ENCODE data around the gene TSPAN18. TPM values are rescaled to one million over a fixed set of nuclear protein-coding genes. Genes with fewer than 3 reads are reported as not detected.

The TSPAN18 gene
- total and polyA plus RNA-seq, 2 of the 8 experiments (the other 6 are each of a cell fraction or from before 2014, with no cell fraction given) = 5.2 to 10.2 TPM

DNA sequence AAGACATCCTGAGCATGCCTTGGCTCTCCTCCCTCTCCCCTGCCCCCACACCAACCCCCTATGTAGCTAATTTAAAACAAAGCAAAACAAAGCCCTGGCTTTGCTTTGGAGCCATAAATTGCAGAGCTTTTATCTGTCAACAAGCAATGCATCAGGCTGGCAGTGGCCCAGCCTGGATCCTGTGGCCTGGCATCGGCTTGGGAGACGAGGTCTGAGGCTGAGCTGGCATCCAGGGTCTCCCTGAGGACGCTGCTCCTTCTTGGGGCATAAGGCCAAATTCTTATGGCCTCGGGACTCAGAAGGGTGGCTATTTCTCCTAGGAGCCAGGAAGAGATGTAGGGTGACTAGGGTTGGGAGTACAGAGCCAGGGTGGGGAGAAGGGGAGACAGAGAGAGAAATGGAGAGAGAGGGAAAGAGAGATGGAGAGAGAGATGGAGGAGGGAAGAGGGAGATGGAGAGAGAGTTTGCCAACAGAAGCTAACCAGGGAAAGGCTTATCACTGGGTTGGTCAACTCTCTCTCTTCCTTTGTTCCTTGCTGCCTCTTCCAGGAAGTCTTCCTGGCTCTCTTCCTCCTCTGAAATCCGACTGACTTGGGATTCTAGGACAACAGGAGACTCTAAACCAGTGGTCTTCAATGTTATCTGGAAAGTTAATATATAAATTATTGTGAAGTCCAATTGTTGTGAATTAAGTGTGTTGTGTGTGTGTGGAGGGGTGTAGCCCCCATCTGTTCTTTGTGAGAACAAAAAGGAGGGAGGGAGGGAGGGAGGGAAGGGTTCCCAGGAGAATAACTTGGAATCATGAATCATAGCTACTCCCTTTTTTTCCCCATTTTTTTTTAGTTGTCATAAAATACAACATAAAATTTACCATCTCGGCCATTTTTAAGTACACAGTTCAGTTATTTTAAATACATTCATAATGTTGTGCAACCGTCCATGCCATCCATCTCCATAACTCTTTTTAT is 29.1 kb downstream of the TSPAN18 start:
- peak overlapping the region; percentile 45 to 49 for H3K4me2 ChIP-seq (ENCODE audit: insufficient read depth in 1 of 2, low read depth in 2 of 2, low read length in 2 of 2)
- ChIA-PET POLR2A (ENCODE audit: partially characterized antibody) (interaction anchor here (0.7 to 2.6 kb wide), 7 partner anchors 14 to 567 kb away, joined by 3 to 7 read pairs (median 4); no protein-coding TSS in a partner anchor), CTCF (ENCODE audit: partially characterized antibody) (interaction anchor here (0.6 to 3.7 kb wide), 10 partner anchors 9 to 723 kb away, joined by 3 to 15 read pairs (median 6); no protein-coding TSS in a partner anchor)
- H3K4me1 ChIP-seq (replicated peaks in 1 of 4; ENCODE audit: control insufficient read depth in 3 of 4, insufficient read depth in 4 of 4, low read length in 3 of 4) = peaks cover 16 to 37% (median 22%) of the 10 kb centered on the region in 4 experiments
- no peak overlapping the region for H4K8ac ChIP-seq (ENCODE audit: extremely low read depth, insufficient read depth, low read length)
- no peak overlapping the region for H2AFZ ChIP-seq (ENCODE audit: low read length)
- peak overlapping the region; percentile 8; the same call in 1 of the 2 replicates for H2BK5ac ChIP-seq (ENCODE audit: low read depth, low read length)
- H2BK12ac ChIP-seq (ENCODE audit: low read depth, low read length) = peak overlapping the region; percentile 77; the same call in 1 of the 2 replicates
- peak overlapping the region; percentile 6; the same call in 1 of the 2 replicates for H2BK20ac ChIP-seq (ENCODE audit: low read length)
- no peak overlapping the region for H2BK120ac ChIP-seq (replicated peaks; ENCODE audit: low read depth, low read length)
- H3K14ac ChIP-seq (ENCODE audit: insufficient read length) = no peak overlapping the region
- peak overlapping the region; percentile 66; the same call in 1 of the 2 replicates for H2AK5ac ChIP-seq (ENCODE audit: low read depth, low read length)
- no peak for FAIRE-seq
- no peak overlapping the region for H4K5ac ChIP-seq (ENCODE audit: insufficient read length, low read depth, low read length)
- H4K91ac ChIP-seq (replicated peaks; ENCODE audit: insufficient read length, low read length) = no peak overlapping the region
- H3K56ac ChIP-seq (replicated peaks; ENCODE audit: insufficient read length, low read depth, low read length) = no peak overlapping the region
- TF ChIP-seq CTBP2 (IDR thresholded peaks at IDR 0.05; ENCODE audit: borderline replicate concordance, insufficient read depth, insufficient read length, low read length) (peak; percentile 75), HDAC6 (IDR thresholded peaks at IDR 0.05; ENCODE audit: low read depth, low read length) (no peak), SIX5 (IDR thresholded peaks at IDR 0.05; ENCODE audit: low read depth, low read length) (no peak)
- peaks cover 4 to 30% (median 25%) of the 10 kb centered on the region in 4 experiments for H3K27me3 ChIP-seq (replicated peaks in 1 of 4; ENCODE audit: control insufficient read depth in 3 of 4, extremely low read depth in 1 of 4, insufficient read depth in 3 of 4, low read length in 3 of 4)
- H3K79me1 ChIP-seq (ENCODE audit: low read depth, low read length) = no peaks in the 10 kb centered on the region
- 71% methylated on average over 7 of the region's 7 CpGs; no CpG with 5 or more reads in 1 of the 2 experiments for WGBS, 2 experiments (ENCODE audit: extremely low coverage in 1 of 2, insufficient coverage in 1 of 2, insufficient read length in 1 of 2, insufficient replicate concordance in 2 of 2, low coverage in 1 of 2, low lambda C conversion rate in 2 of 2, missing lambda C conversion rate in 1 of 2)
- H3K9ac ChIP-seq (replicated peaks in 1 of 4; ENCODE audit: extremely low read depth in 1 of 4, low read depth in 3 of 4, low read length in 3 of 4) = no peak overlapping the region
- no peak overlapping the region; the same call in 1 of the 2 replicates for H2BK15ac ChIP-seq (ENCODE audit: low read length)
- DNase-seq (ENCODE audit: low read depth in 1 of 2, low spot score in 2 of 2) = no peak
- no peak overlapping the region for H3K23ac ChIP-seq (ENCODE audit: insufficient read length)
- H3K23me2 ChIP-seq (ENCODE audit: low read depth, low read length) = no peaks in the 10 kb centered on the region; the same call in 1 of the 2 replicates
- no peaks in the 10 kb centered on the region for H4K20me1 ChIP-seq (replicated peaks in 1 of 2; ENCODE audit: control insufficient read depth in 1 of 2, insufficient read depth in 2 of 2, low read length in 2 of 2)
- no peak overlapping the region for H3K4ac ChIP-seq (replicated peaks; ENCODE audit: insufficient read length, low read depth, low read length)
- H3K9me3 ChIP-seq (ENCODE audit: insufficient read depth in 2 of 2, low read depth in 1 of 2, low read length in 1 of 2) = no peaks in the 10 kb centered on the region
- H3K79me2 ChIP-seq (ENCODE audit: control insufficient read depth in 1 of 2, insufficient read depth in 2 of 2, low read length in 2 of 2) = no peaks in the 10 kb centered on the region
- H3K27ac ChIP-seq (ENCODE audit: low read depth, low read length) = no peak overlapping the region
- peak overlapping the region; percentile 73; the same call in 1 of the 2 replicates for H3K18ac ChIP-seq (ENCODE audit: extremely low read depth, low read length)
- peak overlapping the region in 1 of 4 experiments; percentile 16; a peak in 1 of 8 replicates for H3K4me3 ChIP-seq (ENCODE audit: extremely low read depth in 1 of 4, insufficient read depth in 2 of 4, low read depth in 3 of 4, low read length in 4 of 4)
- no peaks in the 10 kb centered on the region for H3K36me3 ChIP-seq (ENCODE audit: control insufficient read depth in 2 of 4, insufficient read depth in 4 of 4, low read length in 3 of 4)
